Right lobe of liver (tissue), 6 donors: ENCODE measurements around the gene TARM1. TPM values are rescaled to one million over a fixed set of nuclear protein-coding genes. Genes with fewer than 3 reads are reported as not detected.

Source experiments
- ATAC-seq, 4 donors: fragments of 200-7000 bp; cut with Tn5 transposase; one replicate each; pipeline ENCODE4 v1.9.1; 2020; ENCODE audit warnings: mild to moderate bottlenecking in 4 of 4, moderate library complexity in 4 of 4
- DNase-seq, 3 donors: peaks; one replicate each; pipeline ENCODE4 v3.0.0-alpha.2; 2020
- H3K27ac ChIP-seq, 3 donors: fragments of 200-600 bp; one replicate each; pipeline ENCODE4 v1.8.0; 2022
- H3K27me3 ChIP-seq, 2 donors: fragments of 200-600 bp; one replicate each; pipeline ENCODE4 v1.8.0; 2022
- H3K36me3 ChIP-seq, 4 donors: fragments of 200-600 bp; sonication (generic) in 1 of 4; one replicate each; pipeline versions ENCODE4 v1.5.1 to v1.8.0; 2017 to 2022; ENCODE audit warnings: control low read depth in 1 of 4
- H3K4me1 ChIP-seq, 4 donors: fragments of 200-600 bp; sonication (generic) in 1 of 4; one replicate each; pipeline versions ENCODE4 v1.5.1 to v1.8.0; 2017 to 2022; ENCODE audit warnings: control low read depth in 1 of 4
- H3K4me3 ChIP-seq, 3 donors: fragments of 200-600 bp; one replicate each; pipeline ENCODE4 v1.8.0; 2022
- H3K9me3 ChIP-seq, 4 donors: fragments of 200-600 bp; sonication (generic) in 1 of 4; one replicate each; pipeline versions ENCODE4 v1.5.1 to v1.8.0; 2017 to 2022; ENCODE audit warnings: control low read depth in 1 of 4
- CTCF ChIP-seq, 4 donors: fragments of 200-600 bp in 3 of 4; fragments of 450-650 bp in 1 of 4; IDR thresholded peaks; one replicate each; pipeline versions ENCODE4 v1.5.1 to v1.8.0; 2016 to 2022; ENCODE audit warnings: antibody characterized with exemption in 4 of 4, mild to moderate bottlenecking in 2 of 4
- POLR2A ChIP-seq: fragments of 450-650 bp; IDR thresholded peaks from one replicate; pipeline ENCODE4 v1.6.1; 2017; ENCODE audit warnings: antibody characterized with exemption, mild to moderate bottlenecking
- WGBS: methylation state at CpG from one replicate; pipeline ENCODE4 v1.1.6; 2018; ENCODE audit warnings: low coverage, low lambda C conversion rate; ENCODE audit not compliant: insufficient coverage; ENCODE audit errors: missing lambda C conversion rate; 5-methylcytosine and 5-hydroxymethylcytosine counted together
- intact Hi-C, 2 donors: fragments of 100-400 bp; cut with DNase I; formaldehyde crosslinking; loops; one replicate each; pipeline versions ENCODE4 v1.11.2 to v1.14.1; 2022
- total RNA-seq, 6 experiments: library from RNA; depleted of rRNA in 2 of 6; stranded (reverse); fragments of >200 nt in 2 of 6; fragmentation: NEBNext Ultra II Directional in 3 of 6; extraction: Animal tissue kit (Norgen Biotek cat#: 25700) in 3 of 6; gene quantifications; one replicate each; pipeline versions ENCODE4 v1.1.0 to v1.2.4, GENCODE V29; 2016 to 2023
- donor health status: DM: no; HTN: yes; CAD: no.
- donor health status: DM: no; HTN: no; CAD: no.
- donor health status: DM: no; HTN: no; CAD: no.
- donor health status: DM: no; HTN: yes; CAD: no.
- donor health status: DM: no; HTN: yes; CAD: no.

Gene TARM1
- total RNA-seq, 6 experiments from 2014 or later, result not detected

DNA sequence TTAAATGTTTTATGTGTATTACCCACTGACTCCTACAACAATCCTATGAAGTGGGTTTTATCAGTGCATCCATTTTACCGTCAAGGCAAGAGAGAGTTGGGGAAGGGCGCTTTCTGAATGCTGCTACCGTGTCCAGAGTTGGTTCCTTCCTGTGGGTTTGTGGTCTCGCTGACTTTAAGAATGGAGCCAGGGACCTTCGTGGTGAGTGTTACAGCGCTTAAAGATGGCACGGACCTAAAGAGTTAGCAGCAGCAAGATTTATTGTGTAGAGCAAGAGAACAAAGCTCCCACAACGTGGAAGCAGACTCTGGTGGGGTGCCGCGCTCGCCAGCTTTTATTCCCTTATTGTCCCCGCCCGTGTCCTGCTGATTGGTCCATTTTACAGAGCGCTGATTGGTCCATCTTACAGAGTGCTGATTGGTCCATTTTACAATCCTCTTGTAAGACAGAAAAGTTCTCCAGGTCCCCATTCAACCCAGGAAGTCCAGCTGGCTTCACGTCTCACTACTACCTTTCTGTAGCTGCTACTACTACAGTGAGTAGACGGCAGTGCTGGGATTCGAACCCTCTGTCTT, 13.3 kb upstream of the TARM1 start:
- WGBS, result 57% methylated on average over 13 of the region's 17 CpGs
- H3K27me3 ChIP-seq, result no peaks in the 10 kb centered on the region
- H3K36me3 ChIP-seq, result no peaks in the 10 kb centered on the region
- DNase-seq (no peak), ATAC-seq (no peak)
- intact Hi-C loops, result no loop called here
- TF ChIP-seq CTCF (IDR thresholded peaks at IDR 0.05), result no peak
- no peak for TF ChIP-seq POLR2A
- H3K4me3 ChIP-seq, result no peak overlapping the region
- H3K27ac ChIP-seq, result no peak overlapping the region
- peaks cover 0 to 2% (median 0%) of the 10 kb centered on the region in 4 donors for H3K4me1 ChIP-seq
- H3K9me3 ChIP-seq, result no peaks in the 10 kb centered on the region

DNA sequence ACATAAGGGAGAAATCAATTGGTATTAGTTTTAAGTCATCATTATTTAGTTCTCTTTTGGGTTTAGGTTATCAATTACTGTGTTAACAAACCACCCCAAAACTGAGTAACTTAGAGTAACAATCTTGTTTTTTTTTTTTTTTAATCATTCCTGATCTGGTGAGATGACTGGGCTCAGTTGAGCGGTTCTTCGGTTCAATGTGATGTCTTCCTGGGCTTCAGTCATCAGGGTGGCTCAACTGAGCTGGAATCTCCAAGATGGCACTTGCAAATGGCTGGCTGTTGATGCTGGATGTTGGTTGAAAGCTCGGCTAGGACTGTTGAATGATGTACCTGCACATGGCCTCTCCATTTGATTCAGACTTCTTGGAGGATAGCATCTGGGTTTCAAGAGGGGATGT, 3.2 kb upstream of the TARM1 start:
- Histone ChIP-seq H3K27me3 (no peaks in the 10 kb centered on the region), H3K4me1 (no peaks in the 10 kb centered on the region), H3K9me3 (no peaks in the 10 kb centered on the region), H3K27ac (no peak overlapping the region), H3K36me3 (no peaks in the 10 kb centered on the region), H3K4me3 (no peak overlapping the region)
- 50% methylated on average over 1 of the region's 3 CpGs for WGBS
- no peak for DNase-seq
- TF ChIP-seq CTCF (IDR thresholded peaks at IDR 0.05) (no peak), POLR2A (no peak)
- intact Hi-C loops, result no loop called here
- ATAC-seq, result no peak

DNA sequence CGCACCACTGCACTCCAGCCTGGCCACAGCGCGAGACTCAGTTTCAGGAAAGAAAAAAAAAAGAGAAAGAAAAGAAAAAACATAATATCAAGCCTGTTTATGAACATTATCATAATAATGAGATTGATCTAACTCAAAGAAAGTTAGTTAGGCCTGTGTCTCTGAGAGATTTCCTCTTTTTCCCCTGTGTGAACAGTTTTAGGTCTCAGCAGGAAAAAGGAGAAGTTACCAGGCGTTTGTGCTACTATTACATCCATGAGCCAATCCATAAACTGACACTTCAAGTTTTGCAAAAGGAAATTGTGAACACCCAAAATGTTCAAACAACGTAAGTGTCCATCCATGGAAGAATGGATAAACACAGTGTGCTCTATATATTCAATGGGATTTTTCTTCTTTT, 3.8 kb downstream of the TARM1 start:
- no peak for DNase-seq
- TF ChIP-seq CTCF (IDR thresholded peaks at IDR 0.05), result no peak
- no peak for TF ChIP-seq POLR2A
- Histone ChIP-seq H3K4me1 (no peaks in the 10 kb centered on the region), H3K36me3 (no peaks in the 10 kb centered on the region), H3K9me3 (no peaks in the 10 kb centered on the region), H3K27ac (no peak overlapping the region), H3K27me3 (no peaks in the 10 kb centered on the region), H3K4me3 (no peak overlapping the region)
- ATAC-seq, result peak in 2 of 4 donors; percentile 18 to 48
- WGBS, result 14% methylated on average over 2 of the region's 5 CpGs
- intact Hi-C loops, result no loop called here

GRCh38 chr19:54074851-54075250, 6.3 kb downstream of the TARM1 start:
- no peaks in the 10 kb centered on the region for H3K36me3 ChIP-seq
- ATAC-seq (no peak), DNase-seq (no peak)
- intact Hi-C loops, result no loop called here
- no peak overlapping the region for H3K4me3 ChIP-seq
- WGBS, result 63% methylated on average over 9 of the region's 9 CpGs
- H3K27ac ChIP-seq, result no peak overlapping the region
- TF ChIP-seq CTCF (IDR thresholded peaks at IDR 0.05) (no peak), POLR2A (no peak)
- no peaks in the 10 kb centered on the region for H3K4me1 ChIP-seq
- H3K9me3 ChIP-seq, result no peaks in the 10 kb centered on the region
- H3K27me3 ChIP-seq, result no peaks in the 10 kb centered on the region

GRCh38 chr19:54073829-54074228, 7.3 kb downstream of the TARM1 start:
- Histone ChIP-seq H3K4me1 (no peaks in the 10 kb centered on the region), H3K36me3 (no peaks in the 10 kb centered on the region), H3K4me3 (no peak overlapping the region), H3K9me3 (peaks cover 0 to 7% (median 0%) of the 10 kb centered on the region in 4 donors), H3K27ac (no peak overlapping the region), H3K27me3 (no peaks in the 10 kb centered on the region)
- TF ChIP-seq POLR2A (no peak), CTCF (IDR thresholded peaks at IDR 0.05) (no peak)
- WGBS, result 68% methylated on average over 3 of the region's 10 CpGs
- intact Hi-C loops, result no loop called here
- ATAC-seq (no peak), DNase-seq (no peak)
